CD4-positive, CD25-positive, alpha-beta regulatory T cell (primary cell): ENCODE measurements around the gene EGLN2. TPM values are rescaled to one million over a fixed set of nuclear protein-coding genes. Genes with fewer than 3 reads are reported as not detected.

ENCODE experiments used
- ATAC-seq, 2 donors: fragments of 150-1000 bp; cut with Tn5 transposase; one replicate each; pipeline ENCODE4 v1.10.0; 2021; ENCODE audit warnings: low read depth in 2 of 2, moderate number of reproducible peaks in 2 of 2, moderate library complexity in 1 of 2
- DNase-seq, 3 donors: peaks; one replicate each; pipeline versions ENCODE4 v3.0.0 to v3.0.0-alpha.2; 2012 to 2022; ENCODE audit warnings: mixed read lengths in 1 of 3
- H3K27ac ChIP-seq: one replicate; pipeline ENCODE4 v1.7.0; 2013; ENCODE audit warnings: mild to moderate bottlenecking, low read length; ENCODE audit not compliant: insufficient read depth, poor library complexity, severe bottlenecking
- H3K27me3 ChIP-seq: one replicate; pipeline ENCODE4 v1.7.0; 2013; ENCODE audit warnings: low read length; ENCODE audit not compliant: control insufficient read depth, insufficient read depth
- H3K36me3 ChIP-seq: one replicate; pipeline ENCODE4 v1.7.0; 2013; ENCODE audit warnings: mild to moderate bottlenecking, low read length, moderate library complexity; ENCODE audit not compliant: control insufficient read depth, insufficient read depth
- H3K4me1 ChIP-seq: 2 replicates; pipeline ENCODE4 v1.7.0; 2013; ENCODE audit warnings: mild to moderate bottlenecking, low read length; ENCODE audit not compliant: insufficient read depth, control insufficient read depth, poor library complexity, severe bottlenecking
- H3K4me3 ChIP-seq: one replicate; pipeline ENCODE4 v1.7.0; 2013; ENCODE audit warnings: low read depth, mild to moderate bottlenecking, low read length, moderate library complexity
- H3K9me3 ChIP-seq, 2 experiments: 1 replicate in 1 of 2; 2 replicates in 1 of 2; pipeline ENCODE4 v1.7.0; 2013; ENCODE audit warnings: low read length in 2 of 2, mild to moderate bottlenecking in 1 of 2, moderate library complexity in 1 of 2; ENCODE audit not compliant: control insufficient read depth in 2 of 2
- H3K27ac Mint-ChIP-seq, 3 donors: one replicate each; pipeline ENCODE4 v1.8.0; 2020 to 2022; ENCODE audit warnings: mild to moderate bottlenecking in 3 of 3, mixed read lengths in 3 of 3, moderate library complexity in 2 of 3
- H3K27me3 Mint-ChIP-seq: one replicate; pipeline ENCODE4 v1.8.0; 2022; ENCODE audit warnings: mild to moderate bottlenecking, mixed read lengths
- H3K36me3 Mint-ChIP-seq: one replicate; pipeline ENCODE4 v1.8.0; 2020; ENCODE audit warnings: mixed read lengths
- H3K4me1 Mint-ChIP-seq, 4 donors: one replicate each; pipeline ENCODE4 v1.8.0; 2020 to 2022; ENCODE audit warnings: mixed read lengths in 4 of 4, mild to moderate bottlenecking in 1 of 4
- H3K4me3 Mint-ChIP-seq, 4 donors: one replicate each; pipeline ENCODE4 v1.8.0; 2020 to 2022; ENCODE audit warnings: mild to moderate bottlenecking in 4 of 4, mixed read lengths in 4 of 4, moderate library complexity in 3 of 4
- H3K9me3 Mint-ChIP-seq, 7 donors: one replicate each; pipeline ENCODE4 v1.8.0; 2020 to 2022; ENCODE audit warnings: mixed read lengths in 7 of 7, mild to moderate bottlenecking in 3 of 7, moderate library complexity in 2 of 7
- polyA plus RNA-seq, 4 donors: library from polyadenylated mRNA; unstranded; fragments of 300-500 nt; fragmentation: Illumina TruSeq; gene quantifications; one replicate each; pipeline ENCODE4 v1.2.3, GENCODE V29; 2021
- total RNA-seq: library from RNA; stranded (reverse); gene quantifications from one replicate; pipeline ENCODE4 v1.2.3, GENCODE V29; 2022

EGLN2 gene
- total and polyA plus RNA-seq, 5 donors from 2014 or later, result 135 to 191 (median 166) TPM

DNA sequence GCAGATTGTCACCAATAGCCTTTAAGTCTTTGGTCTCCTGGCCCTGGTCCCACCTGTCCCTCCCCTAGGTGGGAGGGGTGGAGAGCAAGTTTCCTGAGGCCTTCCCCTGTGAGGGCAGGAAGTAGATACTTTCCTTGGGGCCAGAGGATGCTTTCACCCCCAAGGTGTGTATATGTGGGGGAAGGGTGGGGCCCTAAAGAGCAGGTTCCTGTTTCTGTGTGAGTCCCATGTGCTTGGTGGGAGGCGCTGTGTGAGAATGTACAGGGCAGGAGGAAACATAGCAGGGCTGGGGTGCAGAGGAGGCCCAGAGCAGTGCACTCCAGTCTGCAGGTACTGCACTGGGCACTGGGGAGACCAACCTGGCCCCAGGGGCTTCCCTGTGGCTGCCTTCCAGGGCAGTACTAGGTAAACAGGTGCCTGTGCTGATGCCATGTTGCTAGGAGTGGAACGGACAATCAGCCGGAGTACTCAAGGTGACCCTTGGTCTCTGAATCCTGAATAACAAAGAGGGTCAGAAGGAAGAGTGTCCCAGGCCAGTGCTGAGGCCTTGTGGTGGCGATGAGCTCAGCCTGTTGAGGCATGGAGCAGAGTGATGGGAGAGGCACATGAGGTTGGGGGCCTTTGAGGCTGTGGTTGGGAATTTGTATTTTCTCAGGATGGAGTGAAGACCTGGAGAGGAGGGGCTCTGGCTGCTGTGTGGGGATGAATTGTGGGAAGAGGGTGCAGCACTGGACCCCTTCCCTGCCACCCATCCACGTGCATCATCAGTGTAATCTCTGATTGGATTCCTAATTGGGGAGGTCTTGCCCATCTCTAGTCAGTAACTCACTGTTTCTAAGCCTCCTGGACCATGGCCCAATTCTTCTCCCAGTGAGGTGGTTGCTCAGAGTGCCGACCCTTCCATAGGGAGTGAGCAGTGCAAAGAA lies 5.1 kb downstream of the EGLN2 start:
- no peaks in the 10 kb centered on the region for H3K27me3 ChIP-seq
- ATAC-seq, result peak; percentile 70 to 76
- H3K4me3 Mint-ChIP-seq, result peak overlapping the region; percentile 88 to 96 (median 92)
- peak overlapping the region; percentile 67 for H3K4me3 ChIP-seq
- H3K36me3 ChIP-seq, result peaks cover 27% of the 10 kb centered on the region
- DNase-seq, result peak; percentile 57 to 96 (median 83)
- H3K4me1 Mint-ChIP-seq, result peaks cover 9 to 87% (median 60%) of the 10 kb centered on the region in 4 donors
- H3K4me1 ChIP-seq, result peaks cover 89% of the 10 kb centered on the region
- H3K27me3 Mint-ChIP-seq, result no peaks in the 10 kb centered on the region
- H3K9me3 ChIP-seq, result no peaks in the 10 kb centered on the region
- peak overlapping the region; percentile 97 to 99 (median 98) for H3K27ac Mint-ChIP-seq
- H3K27ac ChIP-seq, result peak overlapping the region; percentile 88
- peaks cover 21% of the 10 kb centered on the region for H3K36me3 Mint-ChIP-seq
- peaks cover 0 to 2% (median 0%) of the 10 kb centered on the region in 7 donors for H3K9me3 Mint-ChIP-seq

DNA sequence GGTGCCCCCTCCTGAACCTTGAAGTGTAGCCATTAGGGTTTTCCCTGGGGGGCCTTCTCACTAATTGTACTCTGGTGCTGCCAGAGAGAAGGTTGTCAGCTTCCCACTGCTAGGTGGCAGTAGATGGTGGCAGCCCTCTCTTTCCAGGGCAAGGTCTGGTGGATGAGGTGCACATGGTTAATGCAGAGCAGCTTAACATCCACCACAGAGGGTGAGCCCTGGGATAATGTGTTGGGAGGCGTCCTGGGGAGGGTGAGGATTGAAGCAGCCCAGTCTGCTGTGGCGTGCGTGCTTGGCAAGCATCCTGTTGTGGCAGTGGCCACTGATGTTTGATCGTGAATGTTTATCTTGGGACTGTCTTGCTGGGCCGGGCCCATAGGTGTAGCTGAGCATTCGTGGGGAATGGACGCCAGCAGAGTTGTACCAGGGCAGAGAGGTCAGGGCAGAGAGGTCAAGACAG lies 5.8 kb downstream of the EGLN2 start:
- Mint-ChIP-seq H3K4me1 (peaks cover 9 to 88% (median 60%) of the 10 kb centered on the region in 4 donors), H3K27me3 (no peaks in the 10 kb centered on the region), H3K9me3 (peaks cover 0 to 2% (median 0%) of the 10 kb centered on the region in 7 donors), H3K4me3 (peak overlapping the region; percentile 51 to 96 (median 90)), H3K27ac (peak overlapping the region; percentile 97 to 99 (median 98)), H3K36me3 (peaks cover 21% of the 10 kb centered on the region)
- Histone ChIP-seq H3K27ac (peak overlapping the region; percentile 88), H3K4me3 (peak overlapping the region; percentile 67), H3K27me3 (no peaks in the 10 kb centered on the region), H3K9me3 (no peaks in the 10 kb centered on the region), H3K4me1 (peaks cover 85% of the 10 kb centered on the region), H3K36me3 (peaks cover 33% of the 10 kb centered on the region)
- DNase-seq (no peak), ATAC-seq (no peak)

DNA sequence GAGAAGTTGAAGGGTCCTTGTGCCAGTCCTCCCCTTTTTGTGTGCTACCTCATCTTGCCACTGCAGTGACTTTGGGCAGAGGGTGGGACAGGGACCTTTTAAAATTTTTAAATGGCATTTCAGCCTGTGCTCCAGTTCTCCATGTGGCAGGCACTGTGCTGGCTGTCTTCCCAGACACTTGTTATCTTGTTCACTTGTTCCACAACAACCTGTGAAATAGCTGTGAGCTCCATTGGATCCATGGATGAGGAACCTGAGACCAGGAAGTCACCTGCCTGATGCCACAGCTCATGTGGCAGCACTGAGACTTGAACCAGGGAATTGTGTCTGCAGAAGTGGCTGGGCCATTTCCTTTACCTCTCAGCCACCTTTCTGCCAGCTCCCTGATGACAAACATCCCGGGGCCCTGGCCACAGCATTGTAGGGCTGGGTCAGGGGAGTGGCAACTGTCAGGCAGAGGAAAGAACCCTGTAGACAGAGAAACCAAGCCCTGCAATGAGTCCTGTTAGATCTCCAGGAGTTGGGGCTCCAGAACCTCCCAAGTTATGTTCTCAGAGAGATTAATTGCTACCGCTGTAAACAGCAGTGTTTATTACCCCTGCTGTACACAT lies 6.4 kb downstream of the EGLN2 start:
- Histone ChIP-seq H3K9me3 (no peaks in the 10 kb centered on the region), H3K27ac (peak overlapping the region; percentile 88), H3K27me3 (no peaks in the 10 kb centered on the region), H3K4me1 (peaks cover 83% of the 10 kb centered on the region), H3K4me3 (peak overlapping the region; percentile 67), H3K36me3 (peaks cover 33% of the 10 kb centered on the region)
- Mint-ChIP-seq H3K9me3 (peaks cover 0 to 2% (median 0%) of the 10 kb centered on the region in 7 donors), H3K27me3 (peaks cover 2% of the 10 kb centered on the region), H3K36me3 (peaks cover 18% of the 10 kb centered on the region), H3K4me1 (peaks cover 9 to 88% (median 60%) of the 10 kb centered on the region in 4 donors), H3K27ac (peak overlapping the region; percentile 97 to 99 (median 98)), H3K4me3 (peak overlapping the region; percentile 32 to 96 (median 90))
- DNase-seq, result peak in 1 of 3 donors; percentile 73
- no peak for ATAC-seq

DNA sequence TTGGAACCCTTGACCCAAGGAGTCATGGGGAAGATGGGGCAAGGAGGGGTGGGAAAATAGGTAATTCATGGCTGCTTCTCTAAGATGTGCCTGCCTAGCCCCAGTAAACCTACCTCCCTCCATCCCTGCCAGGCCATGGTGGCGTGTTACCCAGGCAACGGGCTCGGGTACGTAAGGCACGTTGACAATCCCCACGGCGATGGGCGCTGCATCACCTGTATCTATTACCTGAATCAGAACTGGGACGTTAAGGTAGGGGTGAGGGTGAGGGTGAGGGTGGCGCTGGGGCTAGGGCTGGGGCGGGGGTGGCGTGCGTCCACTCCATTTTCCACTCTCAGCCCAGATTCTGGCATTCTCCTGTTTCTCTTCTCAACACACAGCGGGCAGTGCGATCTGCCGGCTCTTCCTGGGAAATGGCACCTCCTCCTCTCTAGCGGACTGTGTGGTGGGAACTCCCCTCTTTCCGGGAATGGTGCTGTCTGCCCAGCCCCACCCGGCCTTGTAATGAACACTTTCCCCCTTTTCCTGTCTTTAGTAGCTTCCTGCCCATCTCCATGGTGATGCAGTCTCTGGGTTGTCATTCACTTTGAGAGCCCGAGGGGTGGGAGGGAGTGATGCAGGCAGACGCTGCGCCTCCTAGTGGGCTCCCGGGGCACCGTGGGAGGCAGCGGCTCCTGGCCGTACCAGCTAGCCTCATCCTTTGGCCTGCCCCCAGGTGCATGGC lies 7.6 kb downstream of the EGLN2 start:
- Mint-ChIP-seq H3K27me3 (peaks cover 9% of the 10 kb centered on the region), H3K9me3 (peaks cover 0 to 2% (median 0%) of the 10 kb centered on the region in 7 donors), H3K27ac (peak overlapping the region; percentile 97 to 99 (median 98)), H3K4me1 (peaks cover 15 to 87% (median 66%) of the 10 kb centered on the region in 4 donors), H3K36me3 (peaks cover 17% of the 10 kb centered on the region), H3K4me3 (peak overlapping the region; percentile 81 to 96 (median 86))
- Histone ChIP-seq H3K27ac (peak overlapping the region; percentile 88), H3K4me1 (peaks cover 82% of the 10 kb centered on the region), H3K9me3 (no peaks in the 10 kb centered on the region), H3K36me3 (peaks cover 30% of the 10 kb centered on the region), H3K27me3 (no peaks in the 10 kb centered on the region), H3K4me3 (peak overlapping the region; percentile 67)
- DNase-seq (peak; percentile 71 to 86 (median 76)), ATAC-seq (peak; percentile 40 to 52)

DNA sequence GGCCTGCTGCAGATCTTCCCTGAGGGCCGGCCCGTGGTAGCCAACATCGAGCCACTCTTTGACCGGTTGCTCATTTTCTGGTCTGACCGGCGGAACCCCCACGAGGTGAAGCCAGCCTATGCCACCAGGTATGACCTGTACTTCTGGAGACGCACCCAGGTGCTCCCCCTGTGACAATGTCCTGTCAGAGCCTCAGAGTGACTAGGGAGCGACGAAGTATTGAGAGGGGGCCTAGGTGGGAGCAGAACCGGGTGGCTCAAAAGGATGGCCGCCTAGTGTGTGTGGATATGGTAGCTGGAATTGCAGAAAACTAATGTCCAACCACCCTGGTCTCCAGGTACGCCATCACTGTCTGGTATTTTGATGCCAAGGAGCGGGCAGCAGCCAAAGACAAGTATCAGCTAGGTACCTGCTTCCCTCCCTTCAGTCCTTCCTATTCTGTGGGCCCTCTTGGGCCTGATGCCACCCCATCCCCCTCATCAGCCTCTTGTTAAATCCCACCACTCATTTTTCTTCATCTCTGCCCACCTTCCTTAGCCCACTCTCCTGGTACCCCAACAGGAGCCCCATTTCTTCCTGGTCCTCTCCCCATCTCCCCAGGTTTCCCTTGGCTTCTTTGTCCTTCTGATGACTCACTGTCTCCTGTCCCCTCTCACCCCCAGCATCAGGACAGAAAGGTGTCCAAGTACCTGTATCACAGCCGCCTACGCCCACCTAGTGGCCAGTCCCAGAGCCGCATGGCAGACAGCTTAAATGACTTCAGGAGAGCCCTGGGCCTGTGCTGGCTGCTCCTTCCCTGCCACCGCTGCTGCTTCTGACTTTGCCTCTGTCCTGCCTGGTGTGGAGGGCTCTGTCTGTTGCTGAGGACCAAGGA lies 8.4 kb downstream of the EGLN2 start:
- Mint-ChIP-seq H3K36me3 (peaks cover 9% of the 10 kb centered on the region), H3K27me3 (peaks cover 14% of the 10 kb centered on the region), H3K27ac (peak overlapping the region; percentile 97 to 99 (median 98)), H3K9me3 (peaks cover 0 to 2% (median 0%) of the 10 kb centered on the region in 7 donors), H3K4me1 (peaks cover 15 to 85% (median 65%) of the 10 kb centered on the region in 4 donors), H3K4me3 (peak overlapping the region; percentile 81 to 96 (median 86))
- H3K9me3 ChIP-seq, result no peaks in the 10 kb centered on the region
- H3K36me3 ChIP-seq, result peaks cover 28% of the 10 kb centered on the region
- no peaks in the 10 kb centered on the region for H3K27me3 ChIP-seq
- peak overlapping the region; percentile 88 for H3K27ac ChIP-seq
- H3K4me3 ChIP-seq, result no peak overlapping the region
- DNase-seq, result no peak
- no peak for ATAC-seq
- H3K4me1 ChIP-seq, result peaks cover 76% of the 10 kb centered on the region

DNA sequence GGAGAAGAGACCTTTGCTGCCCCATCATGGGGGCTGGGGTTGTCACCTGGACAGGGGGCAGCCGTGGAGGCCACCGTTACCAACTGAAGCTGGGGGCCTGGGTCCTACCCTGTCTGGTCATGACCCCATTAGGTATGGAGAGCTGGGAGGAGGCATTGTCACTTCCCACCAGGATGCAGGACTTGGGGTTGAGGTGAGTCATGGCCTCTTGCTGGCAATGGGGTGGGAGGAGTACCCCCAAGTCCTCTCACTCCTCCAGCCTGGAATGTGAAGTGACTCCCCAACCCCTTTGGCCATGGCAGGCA lies 9.0 kb downstream of the EGLN2 start:
- Mint-ChIP-seq H3K36me3 (peaks cover 8% of the 10 kb centered on the region), H3K27ac (peak overlapping the region in 2 of 3 donors; percentile 83 to 97), H3K4me1 (peaks cover 15 to 84% (median 64%) of the 10 kb centered on the region in 4 donors), H3K27me3 (peaks cover 20% of the 10 kb centered on the region), H3K4me3 (peak overlapping the region in 3 of 4 donors; percentile 3 to 88 (median 70)), H3K9me3 (peaks cover 0 to 2% (median 0%) of the 10 kb centered on the region in 7 donors)
- Histone ChIP-seq H3K27me3 (no peaks in the 10 kb centered on the region), H3K4me3 (no peak overlapping the region), H3K27ac (peak overlapping the region; percentile 88), H3K9me3 (no peaks in the 10 kb centered on the region), H3K4me1 (peaks cover 71% of the 10 kb centered on the region), H3K36me3 (peaks cover 28% of the 10 kb centered on the region)
- DNase-seq (no peak), ATAC-seq (no peak)
